HCT116 (cell line): Measurements from ENCODE around the gene ZNRF2.

Experiments
- EZH2 ChIP-seq: fragments of 200-600 bp; sonication (generic); IDR thresholded peaks from 2 replicates; pipeline ENCODE4 v1.6.1; 2017; ENCODE audit warnings: antibody characterized with exemption, mixed run types
- JUND ChIP-seq: IDR thresholded peaks from 2 replicates; pipeline ENCODE4 v1.6.1; 2012
- POLR2A ChIP-seq: IDR thresholded peaks from 2 replicates; pipeline ENCODE4 v1.7.0; 2011; ENCODE audit warnings: borderline replicate concordance; ENCODE audit not compliant: insufficient read depth, insufficient read length; ENCODE audit errors: extremely low read depth
- POLR2AphosphoS5 ChIP-seq: IDR thresholded peaks from 2 replicates; pipeline ENCODE4 v1.6.1; 2011; ENCODE audit warnings: mild to moderate bottlenecking, low read depth, low read length, moderate library complexity
- RAD21 ChIP-seq: IDR thresholded peaks from 2 replicates; pipeline ENCODE4 v1.6.1; 2012; ENCODE audit warnings: low read depth, mild to moderate bottlenecking
- ZNF274 ChIP-seq: fragments of 200-500 bp; sonication (Bioruptor generic); IDR thresholded peaks from 2 replicates; pipeline ENCODE4 v1.6.1; 2014; ENCODE audit warnings: mild to moderate bottlenecking, low read depth, low read length, inconsistent platforms
- TF ChIP-seq, protein P1 (sequence below), 3 experiments: fragments of 200-600 bp in 1 of 3; sonication (generic) in 1 of 3; IDR thresholded peaks in 2 of 3; conservative IDR thresholded peaks in 1 of 3; 2 replicates each; pipeline ENCODE4 v1.5.1; 2012 to 2017; ENCODE audit warnings: low read depth in 2 of 3, low read length in 2 of 3, antibody characterized with exemption in 1 of 3, borderline replicate concordance in 1 of 3, control low read depth in 1 of 3, mild to moderate bottlenecking in 1 of 3, mixed read lengths in 1 of 3, mixed run types in 1 of 3, moderate library complexity in 1 of 3; ENCODE audit not compliant: insufficient read depth in 1 of 3
- TF ChIP-seq, protein P2 (sequence below): IDR thresholded peaks from 2 replicates; pipeline ENCODE4 v1.6.1; 2011; ENCODE audit warnings: mild to moderate bottlenecking, low read length, moderate library complexity; ENCODE audit not compliant: insufficient replicate concordance; ENCODE audit errors: extremely low read depth
- TF ChIP-seq, protein P3 (sequence below): IDR thresholded peaks from 2 replicates; pipeline ENCODE4 v1.6.1; 2012; ENCODE audit warnings: low read depth

DNA sequence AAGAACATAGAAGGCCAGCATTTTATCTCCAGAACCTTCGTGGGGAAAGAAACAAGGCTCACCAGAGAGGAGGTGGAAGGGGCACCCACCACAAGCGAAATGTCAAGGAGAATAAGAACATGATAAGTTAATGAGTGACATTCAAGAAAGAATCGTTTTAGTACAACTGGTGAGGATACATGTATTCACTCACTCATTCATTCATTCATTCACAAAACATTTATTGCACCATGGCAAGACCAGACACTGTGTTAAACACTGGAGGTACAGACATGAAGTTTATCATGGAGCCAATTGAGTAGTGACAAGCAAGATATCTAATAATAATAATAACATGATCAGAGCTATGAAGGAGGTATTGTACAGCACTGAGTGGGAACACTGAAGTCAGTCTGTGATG, 1.7 kb upstream of the ZNRF2 start:
- TF ChIP-seq, protein P1, sequence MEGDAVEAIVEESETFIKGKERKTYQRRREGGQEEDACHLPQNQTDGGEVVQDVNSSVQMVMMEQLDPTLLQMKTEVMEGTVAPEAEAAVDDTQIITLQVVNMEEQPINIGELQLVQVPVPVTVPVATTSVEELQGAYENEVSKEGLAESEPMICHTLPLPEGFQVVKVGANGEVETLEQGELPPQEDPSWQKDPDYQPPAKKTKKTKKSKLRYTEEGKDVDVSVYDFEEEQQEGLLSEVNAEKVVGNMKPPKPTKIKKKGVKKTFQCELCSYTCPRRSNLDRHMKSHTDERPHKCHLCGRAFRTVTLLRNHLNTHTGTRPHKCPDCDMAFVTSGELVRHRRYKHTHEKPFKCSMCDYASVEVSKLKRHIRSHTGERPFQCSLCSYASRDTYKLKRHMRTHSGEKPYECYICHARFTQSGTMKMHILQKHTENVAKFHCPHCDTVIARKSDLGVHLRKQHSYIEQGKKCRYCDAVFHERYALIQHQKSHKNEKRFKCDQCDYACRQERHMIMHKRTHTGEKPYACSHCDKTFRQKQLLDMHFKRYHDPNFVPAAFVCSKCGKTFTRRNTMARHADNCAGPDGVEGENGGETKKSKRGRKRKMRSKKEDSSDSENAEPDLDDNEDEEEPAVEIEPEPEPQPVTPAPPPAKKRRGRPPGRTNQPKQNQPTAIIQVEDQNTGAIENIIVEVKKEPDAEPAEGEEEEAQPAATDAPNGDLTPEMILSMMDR (IDR thresholded peaks at IDR 0.05 in 2 of 3, conservative IDR thresholded peaks at IDR 0.05 in 1 of 3; ENCODE audit: borderline replicate concordance in 1 of 3, insufficient read depth in 1 of 3, low read depth in 2 of 3, low read length in 2 of 3): no peak
- no peak for TF ChIP-seq POLR2AphosphoS5
- no peak for TF ChIP-seq POLR2A
- TF ChIP-seq, protein P2, sequence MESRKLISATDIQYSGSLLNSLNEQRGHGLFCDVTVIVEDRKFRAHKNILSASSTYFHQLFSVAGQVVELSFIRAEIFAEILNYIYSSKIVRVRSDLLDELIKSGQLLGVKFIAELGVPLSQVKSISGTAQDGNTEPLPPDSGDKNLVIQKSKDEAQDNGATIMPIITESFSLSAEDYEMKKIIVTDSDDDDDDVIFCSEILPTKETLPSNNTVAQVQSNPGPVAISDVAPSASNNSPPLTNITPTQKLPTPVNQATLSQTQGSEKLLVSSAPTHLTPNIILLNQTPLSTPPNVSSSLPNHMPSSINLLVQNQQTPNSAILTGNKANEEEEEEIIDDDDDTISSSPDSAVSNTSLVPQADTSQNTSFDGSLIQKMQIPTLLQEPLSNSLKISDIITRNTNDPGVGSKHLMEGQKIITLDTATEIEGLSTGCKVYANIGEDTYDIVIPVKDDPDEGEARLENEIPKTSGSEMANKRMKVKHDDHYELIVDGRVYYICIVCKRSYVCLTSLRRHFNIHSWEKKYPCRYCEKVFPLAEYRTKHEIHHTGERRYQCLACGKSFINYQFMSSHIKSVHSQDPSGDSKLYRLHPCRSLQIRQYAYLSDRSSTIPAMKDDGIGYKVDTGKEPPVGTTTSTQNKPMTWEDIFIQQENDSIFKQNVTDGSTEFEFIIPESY: no peak
- TF ChIP-seq, protein P3, sequence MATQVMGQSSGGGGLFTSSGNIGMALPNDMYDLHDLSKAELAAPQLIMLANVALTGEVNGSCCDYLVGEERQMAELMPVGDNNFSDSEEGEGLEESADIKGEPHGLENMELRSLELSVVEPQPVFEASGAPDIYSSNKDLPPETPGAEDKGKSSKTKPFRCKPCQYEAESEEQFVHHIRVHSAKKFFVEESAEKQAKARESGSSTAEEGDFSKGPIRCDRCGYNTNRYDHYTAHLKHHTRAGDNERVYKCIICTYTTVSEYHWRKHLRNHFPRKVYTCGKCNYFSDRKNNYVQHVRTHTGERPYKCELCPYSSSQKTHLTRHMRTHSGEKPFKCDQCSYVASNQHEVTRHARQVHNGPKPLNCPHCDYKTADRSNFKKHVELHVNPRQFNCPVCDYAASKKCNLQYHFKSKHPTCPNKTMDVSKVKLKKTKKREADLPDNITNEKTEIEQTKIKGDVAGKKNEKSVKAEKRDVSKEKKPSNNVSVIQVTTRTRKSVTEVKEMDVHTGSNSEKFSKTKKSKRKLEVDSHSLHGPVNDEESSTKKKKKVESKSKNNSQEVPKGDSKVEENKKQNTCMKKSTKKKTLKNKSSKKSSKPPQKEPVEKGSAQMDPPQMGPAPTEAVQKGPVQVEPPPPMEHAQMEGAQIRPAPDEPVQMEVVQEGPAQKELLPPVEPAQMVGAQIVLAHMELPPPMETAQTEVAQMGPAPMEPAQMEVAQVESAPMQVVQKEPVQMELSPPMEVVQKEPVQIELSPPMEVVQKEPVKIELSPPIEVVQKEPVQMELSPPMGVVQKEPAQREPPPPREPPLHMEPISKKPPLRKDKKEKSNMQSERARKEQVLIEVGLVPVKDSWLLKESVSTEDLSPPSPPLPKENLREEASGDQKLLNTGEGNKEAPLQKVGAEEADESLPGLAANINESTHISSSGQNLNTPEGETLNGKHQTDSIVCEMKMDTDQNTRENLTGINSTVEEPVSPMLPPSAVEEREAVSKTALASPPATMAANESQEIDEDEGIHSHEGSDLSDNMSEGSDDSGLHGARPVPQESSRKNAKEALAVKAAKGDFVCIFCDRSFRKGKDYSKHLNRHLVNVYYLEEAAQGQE: no peak
- TF ChIP-seq RAD21: no peak
- no peak for TF ChIP-seq EZH2
- TF ChIP-seq ZNF274: no peak
- no peak for TF ChIP-seq JUND
